ENCODE results near the gene GOT1.

DNA sequence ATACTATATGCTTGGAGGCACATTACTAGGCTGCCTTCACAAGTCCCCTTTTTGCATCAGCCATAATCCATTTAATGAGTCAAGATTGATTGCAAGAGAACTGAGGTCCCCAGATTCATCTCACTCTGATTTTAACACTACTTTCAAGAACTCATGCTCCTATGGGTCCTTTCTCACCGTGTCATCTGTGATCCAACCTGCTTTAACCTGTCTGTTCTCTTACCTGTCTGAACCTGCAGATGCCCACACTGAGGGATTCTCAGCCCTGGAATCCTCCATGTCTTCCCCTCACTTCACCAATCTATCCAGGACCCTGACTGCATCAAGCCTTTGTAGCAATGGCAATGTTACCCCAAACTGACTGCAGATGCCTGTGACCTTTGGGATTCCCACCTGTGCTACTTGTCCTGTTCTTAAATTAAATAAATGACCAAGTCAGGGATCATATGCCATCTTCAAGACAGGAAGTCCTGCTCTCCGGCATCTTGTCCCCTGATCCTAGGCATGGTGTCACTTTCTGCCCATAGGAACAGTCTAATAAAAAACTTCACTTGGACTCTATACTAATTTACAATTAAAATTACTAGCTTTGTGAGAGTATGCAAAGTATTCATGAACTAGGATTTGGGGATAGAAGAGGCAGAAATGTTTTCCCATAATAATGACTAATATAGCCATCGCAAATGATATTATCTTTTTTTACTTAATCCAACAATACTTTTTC, 25.9 kb upstream of the GOT1 start:
- TF ChIP-seq EZH2 (IDR thresholded peaks at IDR 0.05; ENCODE audit: borderline replicate concordance, low read depth, low read length, severe bottlenecking) = no peak
- TF ChIP-seq POLR2A (IDR thresholded peaks at IDR 0.05; ENCODE audit: low read depth, low read length) = no peak
- TF ChIP-seq, protein P1, sequence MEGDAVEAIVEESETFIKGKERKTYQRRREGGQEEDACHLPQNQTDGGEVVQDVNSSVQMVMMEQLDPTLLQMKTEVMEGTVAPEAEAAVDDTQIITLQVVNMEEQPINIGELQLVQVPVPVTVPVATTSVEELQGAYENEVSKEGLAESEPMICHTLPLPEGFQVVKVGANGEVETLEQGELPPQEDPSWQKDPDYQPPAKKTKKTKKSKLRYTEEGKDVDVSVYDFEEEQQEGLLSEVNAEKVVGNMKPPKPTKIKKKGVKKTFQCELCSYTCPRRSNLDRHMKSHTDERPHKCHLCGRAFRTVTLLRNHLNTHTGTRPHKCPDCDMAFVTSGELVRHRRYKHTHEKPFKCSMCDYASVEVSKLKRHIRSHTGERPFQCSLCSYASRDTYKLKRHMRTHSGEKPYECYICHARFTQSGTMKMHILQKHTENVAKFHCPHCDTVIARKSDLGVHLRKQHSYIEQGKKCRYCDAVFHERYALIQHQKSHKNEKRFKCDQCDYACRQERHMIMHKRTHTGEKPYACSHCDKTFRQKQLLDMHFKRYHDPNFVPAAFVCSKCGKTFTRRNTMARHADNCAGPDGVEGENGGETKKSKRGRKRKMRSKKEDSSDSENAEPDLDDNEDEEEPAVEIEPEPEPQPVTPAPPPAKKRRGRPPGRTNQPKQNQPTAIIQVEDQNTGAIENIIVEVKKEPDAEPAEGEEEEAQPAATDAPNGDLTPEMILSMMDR (IDR thresholded peaks at IDR 0.05; ENCODE audit: extremely low read depth in 1 of 2, insufficient read depth in 1 of 2, low read depth in 1 of 2, low read length in 2 of 2) = no peak
- TF ChIP-seq, protein P2, sequence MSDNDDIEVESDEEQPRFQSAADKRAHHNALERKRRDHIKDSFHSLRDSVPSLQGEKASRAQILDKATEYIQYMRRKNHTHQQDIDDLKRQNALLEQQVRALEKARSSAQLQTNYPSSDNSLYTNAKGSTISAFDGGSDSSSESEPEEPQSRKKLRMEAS (IDR thresholded peaks at IDR 0.05; ENCODE audit: insufficient read depth, insufficient read length) = no peak
- no peak for TF ChIP-seq POLR2AphosphoS5 (IDR thresholded peaks at IDR 0.05; ENCODE audit: insufficient read depth, low read depth, low read length)

Data from endothelial cell of umbilical vein (primary cell).